Activated T-cell treated with anti-CD3 and anti-CD28 coated beads, Interleukin-2, amount 50 U/mL, for 48 hours (primary cell): ENCODE measurements around the gene MCM5.
"Not testable (repeated sequence)": the region's sequence is repeated elsewhere in the genome, so short reads cannot be mapped to it uniquely, and the experiment has no call there.

Experiments used
- DNase-seq, 2 experiments: peaks; one replicate each; pipeline ENCODE4 v3.0.0-alpha.2; 2020

MCM5 gene

DNA sequence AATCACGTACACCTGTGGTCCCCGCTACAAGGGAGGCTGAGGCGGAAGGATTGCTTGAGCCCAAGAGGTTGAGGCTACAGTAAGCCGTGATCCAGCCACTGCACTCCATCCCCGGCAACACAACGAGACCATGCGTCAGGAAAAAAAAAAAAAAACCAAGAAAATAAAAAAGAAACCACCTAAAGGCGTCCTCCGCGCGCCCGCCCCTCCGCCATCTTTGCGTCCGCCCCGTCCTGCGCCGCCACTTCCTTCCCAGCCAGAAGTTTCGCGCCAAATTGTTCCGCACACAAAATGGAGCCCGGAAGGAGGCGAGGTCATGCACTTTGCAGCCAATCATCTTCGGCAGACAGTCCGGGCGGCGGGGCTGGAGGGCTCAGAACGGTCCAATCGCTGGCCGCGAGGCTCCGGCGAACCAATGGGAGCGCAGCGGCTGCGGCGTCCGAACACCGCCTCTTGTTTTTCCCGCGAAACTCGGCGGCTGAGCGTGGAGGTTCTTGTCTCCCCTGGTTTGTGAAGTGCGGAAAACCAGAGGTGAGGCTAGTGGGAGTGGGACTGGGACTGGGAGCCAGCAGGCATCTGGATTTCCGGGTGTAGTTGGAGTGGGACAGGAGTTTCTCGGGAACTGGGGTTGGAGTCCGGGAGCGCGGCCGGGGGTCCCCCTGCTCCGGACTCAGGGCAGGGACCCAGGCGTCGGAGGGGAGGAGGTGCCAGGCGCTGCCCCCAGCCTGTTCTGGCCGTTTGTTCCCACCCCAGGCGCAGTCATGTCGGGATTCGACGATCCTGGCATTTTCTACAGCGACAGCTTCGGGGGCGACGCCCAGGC lies at the start of gene MCM5:
MCM5 (plus strand) TSS at position 463 of the 823 bp plus-strand sequence; CDS start at position 762, 299 bp downstream.
- DNase-seq = peak; percentile 97 to 98

DNA sequence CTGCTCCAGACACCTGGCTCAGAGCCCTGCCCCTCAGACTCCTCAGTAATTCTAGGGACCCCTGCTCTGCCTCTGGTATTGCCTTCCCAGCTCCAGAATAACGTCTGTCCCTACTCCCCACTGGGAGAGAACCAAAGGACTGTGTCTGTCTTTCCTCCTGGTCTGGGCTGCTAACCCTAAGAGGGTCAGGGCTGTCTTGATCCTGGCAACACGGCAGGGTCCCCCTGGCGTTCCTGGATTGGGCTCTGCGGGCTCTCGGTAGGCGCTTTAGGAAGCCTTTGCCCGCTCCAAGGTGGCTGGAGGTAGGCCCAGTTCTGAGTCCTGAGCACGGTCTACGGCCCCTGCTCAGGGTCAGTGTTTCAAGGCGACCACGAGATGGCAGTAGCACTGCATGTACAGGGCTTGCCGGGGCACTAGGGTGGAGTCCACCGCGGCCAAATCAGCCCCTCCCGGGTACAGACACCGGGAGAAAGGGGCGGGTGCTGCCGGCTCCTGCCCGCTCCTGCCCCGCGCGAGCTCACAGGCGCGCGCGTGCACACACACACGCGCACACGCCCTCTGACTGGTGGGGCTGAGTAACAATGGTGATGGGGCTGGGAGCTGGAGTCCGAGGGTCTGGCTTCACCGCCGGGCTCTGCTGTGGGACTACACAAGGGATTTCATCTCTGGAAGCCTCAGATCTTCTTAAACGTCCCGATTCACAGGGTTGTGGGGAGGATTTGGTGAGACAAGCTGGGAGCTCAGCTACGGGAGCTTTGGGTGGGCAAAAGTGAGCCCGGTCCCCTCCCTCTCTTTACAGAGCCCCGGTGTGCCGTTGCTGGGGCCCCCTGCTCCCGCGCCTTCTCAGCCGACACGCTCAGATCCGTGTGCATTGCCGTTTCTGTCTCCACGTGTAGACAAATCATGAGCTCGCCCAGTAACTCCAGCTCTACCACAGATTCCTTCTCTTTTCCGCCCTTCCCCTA lies 49.1 kb upstream of the MCM5 start:
- DNase-seq = peak; percentile 88 to 93

DNA sequence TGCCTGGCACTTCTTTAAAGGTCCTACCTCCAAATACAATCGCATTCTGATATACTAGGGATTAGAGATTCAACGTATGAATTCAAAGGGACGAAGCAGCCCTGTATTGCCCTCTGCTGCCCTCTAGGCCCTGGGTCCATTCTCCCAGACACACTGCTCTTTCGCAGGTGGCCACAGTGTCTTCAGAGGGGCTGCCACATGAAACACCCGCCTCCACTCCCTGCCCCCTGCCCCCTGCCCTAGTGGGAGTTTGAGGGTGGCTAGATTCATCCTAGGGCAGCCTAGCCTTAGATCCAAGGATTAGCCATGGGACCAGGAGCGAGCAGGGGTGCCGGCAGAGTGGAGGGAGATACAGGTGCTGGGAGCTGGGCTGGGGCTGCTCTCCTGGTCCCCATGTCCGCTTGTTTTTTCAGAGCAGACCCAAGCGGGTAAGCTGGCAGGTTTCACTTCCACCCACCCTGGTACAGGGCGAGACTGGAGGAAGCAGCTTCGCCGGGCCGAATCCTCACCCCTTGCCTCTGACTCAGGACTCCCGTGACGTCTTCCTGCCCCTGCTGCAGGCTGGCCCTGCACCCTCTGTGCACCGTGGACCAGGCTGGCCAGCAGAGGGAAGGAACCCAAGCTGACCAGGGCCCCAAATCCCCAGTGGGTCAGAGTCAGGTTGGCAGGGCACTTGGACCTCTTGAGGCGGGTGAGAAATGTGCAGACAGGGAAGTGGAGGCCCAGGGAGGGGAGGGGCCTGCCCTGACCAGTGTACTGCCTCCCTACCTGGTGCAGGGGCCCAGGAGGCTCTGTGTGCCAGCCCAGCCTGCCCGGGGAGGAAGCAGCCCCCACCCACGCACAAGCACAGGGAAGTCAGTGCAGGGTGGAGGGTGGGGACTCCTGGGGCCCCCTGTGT lies 47.5 kb upstream of the MCM5 start:
- peak; percentile 71 to 79 for DNase-seq

DNA sequence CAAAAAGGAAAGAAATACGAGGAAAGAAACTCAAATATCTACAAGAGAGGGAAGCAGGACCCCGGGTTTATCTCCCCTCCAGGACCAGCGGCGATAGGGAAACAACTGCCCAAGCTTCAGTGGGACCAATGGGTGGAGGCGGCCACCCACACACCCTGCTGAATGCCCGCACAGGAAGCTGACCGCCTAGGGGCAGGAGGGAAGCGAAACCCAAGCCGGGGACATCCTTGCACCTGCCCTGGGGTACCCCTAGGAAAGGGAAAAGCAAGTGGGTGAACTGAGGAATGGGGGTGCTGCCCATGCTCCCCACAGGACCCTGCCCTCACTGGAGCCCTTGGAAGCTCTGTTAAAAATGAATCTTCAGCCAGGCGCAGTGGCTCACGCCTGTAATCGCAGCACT lies 46.6 kb upstream of the MCM5 start:
- DNase-seq = no peak

DNA sequence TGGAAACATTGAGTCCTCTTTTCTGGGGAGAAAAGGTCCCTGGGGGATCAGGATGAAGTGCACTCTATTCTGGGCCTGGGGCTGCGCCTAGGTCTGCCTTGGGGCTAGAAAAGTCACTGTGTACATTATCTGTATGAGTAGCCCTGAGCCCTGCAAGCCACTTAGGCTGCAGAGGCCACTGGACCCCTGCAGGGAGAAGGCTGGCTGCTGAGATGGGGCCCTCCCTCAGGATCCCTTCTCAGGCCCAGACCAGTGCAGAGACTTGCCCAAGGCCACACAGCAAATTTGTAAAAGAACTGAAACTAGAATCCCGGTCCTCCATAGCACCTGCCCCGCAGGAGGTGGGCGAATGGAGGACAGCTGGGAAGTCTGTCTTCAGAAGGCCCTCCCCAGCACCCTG lies 45.9 kb upstream of the MCM5 start:
- DNase-seq = no peak

DNA sequence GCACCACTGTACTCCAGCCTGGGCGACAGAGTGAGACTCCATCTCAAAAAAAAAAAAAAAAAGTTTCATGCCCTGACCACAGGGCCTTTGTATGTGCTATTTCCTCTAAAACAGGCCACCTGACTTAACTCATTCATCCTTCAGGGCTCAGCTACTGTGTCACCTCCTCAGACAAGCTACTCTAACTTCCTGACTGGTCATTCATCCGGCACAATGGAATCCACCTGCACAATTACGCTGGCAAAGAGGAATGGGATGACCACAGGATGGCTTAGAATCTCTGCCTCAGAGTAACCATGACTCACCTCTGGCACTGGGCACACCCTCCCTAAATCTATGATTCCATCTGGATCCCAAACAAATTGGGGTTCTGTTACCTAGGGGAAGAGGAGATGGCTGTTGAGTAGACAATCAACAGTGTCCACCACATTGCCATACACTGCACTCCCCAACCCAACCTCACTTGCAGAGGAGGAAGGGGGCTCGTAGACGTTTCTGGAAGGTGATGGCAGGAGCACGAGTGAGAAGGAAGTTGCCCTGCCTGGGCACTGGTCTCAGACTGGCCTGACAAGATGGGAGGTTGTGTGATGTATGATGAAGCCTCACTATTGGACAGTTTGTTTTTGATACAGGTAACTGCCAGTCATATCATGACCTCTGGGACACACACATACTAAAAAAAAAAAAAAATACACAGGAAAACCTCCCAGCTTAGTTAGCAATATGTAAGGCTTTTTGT lies 41.9 kb upstream of the MCM5 start:
- DNase-seq = no peak

DNA sequence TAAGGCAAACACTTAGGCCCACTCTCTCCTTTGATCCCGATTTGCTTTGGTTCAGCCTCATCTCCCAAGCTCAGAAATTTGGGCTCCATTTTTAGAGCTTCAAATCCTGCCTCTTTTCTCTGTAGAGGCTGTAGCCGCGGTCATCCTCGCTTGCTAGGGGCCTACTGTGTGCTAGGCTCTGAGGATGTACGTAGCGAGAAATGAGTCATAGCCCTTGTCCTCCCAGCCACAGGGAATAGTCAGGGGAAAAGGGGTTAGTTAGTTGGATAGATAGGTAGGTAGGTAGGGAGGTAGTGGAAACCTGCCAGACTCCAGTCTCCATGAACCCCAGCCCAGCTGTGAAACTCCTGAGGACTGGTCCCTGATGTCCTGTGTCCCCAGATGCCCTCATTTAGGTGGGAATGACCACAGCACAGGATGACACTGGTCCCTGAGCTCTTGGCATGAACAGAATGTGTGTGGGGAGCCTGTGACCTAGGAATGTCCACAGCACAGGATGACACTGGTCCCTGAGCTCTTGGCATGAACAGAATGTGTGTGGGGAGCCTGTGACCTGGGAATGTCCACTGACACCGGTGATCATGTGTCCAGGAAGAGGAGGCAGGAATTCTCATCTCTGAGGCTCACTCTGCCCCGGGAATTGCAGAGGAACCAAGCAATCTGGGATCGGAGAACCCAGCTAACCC lies 40.4 kb upstream of the MCM5 start:
- no peak for DNase-seq

DNA sequence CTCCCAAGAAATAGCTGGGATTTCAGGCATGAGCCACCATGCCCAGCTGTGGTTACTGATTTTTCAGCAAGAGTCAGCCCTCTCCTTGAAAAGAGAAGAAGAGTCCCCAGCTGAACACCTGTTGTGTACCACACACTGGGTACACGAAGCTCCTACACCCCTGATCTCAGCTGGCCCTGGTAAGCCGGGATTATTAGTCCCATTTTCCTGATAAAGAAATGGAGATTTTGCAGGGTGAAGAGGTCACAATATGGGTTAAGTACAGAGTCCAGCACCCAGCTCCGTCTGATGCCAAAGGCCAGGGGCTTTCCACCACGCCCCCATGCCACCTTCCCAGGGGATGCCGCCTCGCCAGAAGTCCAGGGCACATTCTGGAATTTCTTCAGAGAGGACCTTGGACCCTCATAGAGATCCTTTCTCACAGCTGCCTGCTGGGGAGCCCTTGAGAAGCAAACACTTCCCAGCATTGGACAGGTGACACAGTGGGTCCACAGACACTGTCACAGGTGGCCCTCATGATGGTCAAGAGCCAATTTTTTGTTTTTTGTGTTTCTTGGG lies 38.9 kb upstream of the MCM5 start:
- no peak for DNase-seq

DNA sequence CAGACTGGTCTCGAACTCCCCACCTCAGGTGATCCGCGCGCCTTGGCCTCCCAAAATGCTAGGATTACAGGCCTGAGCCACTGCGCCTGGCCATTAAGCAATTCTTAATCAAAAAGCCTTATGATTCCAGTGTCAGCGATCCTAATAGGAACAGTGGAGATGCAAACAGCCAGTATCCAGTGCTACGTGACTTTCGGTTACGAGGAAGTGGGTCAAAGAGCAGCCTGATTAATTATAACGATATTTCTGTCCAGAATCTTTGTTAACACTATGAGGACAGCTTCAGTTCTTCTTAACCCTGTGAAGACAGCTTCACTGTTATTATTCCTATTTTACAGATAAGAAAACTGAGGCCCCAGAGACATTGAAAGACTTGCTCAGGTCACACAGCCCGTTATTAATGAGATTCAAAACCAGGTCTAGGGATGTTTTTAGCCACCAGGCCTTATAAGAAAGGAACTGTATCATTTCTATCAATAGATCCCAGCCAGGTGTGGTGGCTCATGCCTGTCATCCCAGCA lies 36.3 kb upstream of the MCM5 start:
- no peak for DNase-seq

DNA sequence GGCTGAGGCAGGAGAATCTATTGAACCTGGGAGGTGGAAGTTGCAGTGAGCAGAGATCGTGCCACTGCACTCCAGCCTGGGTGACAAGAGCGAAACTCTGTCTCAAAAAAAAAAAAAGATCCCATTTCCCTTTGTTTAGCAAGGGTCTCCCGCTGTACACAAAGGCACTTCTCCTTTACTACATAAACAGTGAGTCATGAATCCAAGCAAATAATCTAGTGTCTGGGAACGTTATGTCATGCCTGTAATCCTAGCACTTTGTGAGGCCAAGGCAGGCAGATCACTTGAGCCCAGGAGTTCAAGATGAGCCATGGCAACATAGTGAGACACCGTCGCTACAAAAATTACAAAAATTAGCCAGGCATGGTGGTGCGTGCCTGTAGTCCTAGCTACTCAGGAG lies 35.7 kb upstream of the MCM5 start:
- not testable (repeated sequence) for DNase-seq

DNA sequence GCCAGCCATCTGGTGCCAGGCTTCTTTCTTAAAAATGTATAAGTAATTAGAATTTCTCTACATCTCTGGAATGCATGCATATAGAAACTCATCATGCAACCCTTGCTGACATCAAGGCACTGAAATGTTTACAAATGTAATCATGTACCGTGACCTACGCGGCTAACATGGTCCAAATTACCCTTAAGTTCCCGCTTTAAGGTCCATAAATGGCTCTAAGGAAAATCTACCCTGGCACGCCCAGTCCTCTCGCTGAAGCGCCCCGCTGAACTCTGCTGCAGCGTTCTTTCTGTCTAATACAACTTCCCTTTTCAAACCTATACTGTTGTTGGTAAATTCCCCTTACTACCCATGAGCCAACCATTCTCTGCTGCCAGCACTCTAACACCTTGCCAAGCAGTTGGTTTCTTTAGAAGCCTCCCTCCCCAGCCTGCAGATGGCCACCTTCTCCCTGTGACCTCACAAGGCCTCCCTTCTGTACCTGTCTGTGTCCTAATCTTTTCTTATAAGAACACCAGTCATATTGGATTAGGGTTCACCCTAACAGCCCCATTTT lies 32.5 kb upstream of the MCM5 start:
- DNase-seq = no peak

DNA sequence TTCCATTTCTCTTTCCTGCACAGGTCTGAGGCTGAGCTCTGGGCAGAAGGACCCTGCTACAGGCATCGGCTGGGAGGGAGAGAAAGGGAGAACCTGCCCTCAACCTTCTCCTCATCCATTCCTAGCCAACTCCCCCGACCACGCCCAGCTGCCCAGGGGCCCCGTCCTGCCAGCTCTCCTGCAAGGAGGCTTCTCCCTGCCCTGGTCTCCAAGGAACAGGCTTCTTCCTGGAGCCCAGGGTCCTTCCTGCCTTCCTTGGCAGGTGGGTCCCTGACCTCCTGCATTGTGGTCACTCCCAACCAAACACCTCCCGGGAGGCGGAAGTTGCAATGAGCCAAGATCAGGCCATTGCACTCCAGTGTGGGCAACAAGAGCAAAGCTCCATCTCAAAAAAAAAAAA lies 31.6 kb upstream of the MCM5 start:
- no peak for DNase-seq

DNA sequence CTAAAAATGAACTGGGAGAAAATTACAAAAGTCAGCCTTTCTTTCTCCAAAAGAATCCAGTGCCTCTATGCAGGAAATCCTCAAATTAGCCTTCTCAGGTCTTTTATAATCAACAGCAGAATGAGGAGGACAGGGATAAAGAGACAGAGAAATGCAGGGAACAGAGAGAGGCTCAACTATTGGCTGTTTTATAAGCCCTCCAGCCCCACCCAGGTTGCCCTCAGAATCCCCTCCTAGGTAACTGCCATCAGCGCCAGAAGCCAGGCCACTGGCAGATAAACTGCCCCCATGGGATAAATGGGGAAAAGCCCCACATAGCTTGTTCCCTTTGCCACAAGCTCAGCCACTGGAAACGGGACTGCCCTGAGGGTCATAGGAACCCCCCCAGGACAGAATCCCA lies 29.9 kb upstream of the MCM5 start:
- no peak for DNase-seq

DNA sequence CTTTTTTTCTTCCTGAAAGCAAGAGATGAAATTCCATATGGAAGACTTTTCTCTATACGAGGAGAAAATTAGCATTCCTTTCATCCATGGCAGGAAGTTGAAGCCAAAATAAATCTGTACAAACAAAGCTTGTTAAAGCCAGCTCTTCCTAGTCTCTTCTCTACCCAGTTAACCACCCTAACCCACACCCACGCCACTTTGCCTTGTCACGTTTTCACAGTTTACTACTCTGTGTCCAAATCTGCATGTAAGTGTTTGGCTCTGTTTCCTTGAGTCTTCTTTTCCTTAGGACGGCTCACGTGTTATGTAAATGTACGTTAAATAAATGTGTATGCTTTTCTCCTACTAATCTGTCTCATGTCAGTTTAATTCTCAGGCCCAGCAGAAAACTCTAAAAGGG lies 26.2 kb upstream of the MCM5 start:
- DNase-seq = no peak

DNA sequence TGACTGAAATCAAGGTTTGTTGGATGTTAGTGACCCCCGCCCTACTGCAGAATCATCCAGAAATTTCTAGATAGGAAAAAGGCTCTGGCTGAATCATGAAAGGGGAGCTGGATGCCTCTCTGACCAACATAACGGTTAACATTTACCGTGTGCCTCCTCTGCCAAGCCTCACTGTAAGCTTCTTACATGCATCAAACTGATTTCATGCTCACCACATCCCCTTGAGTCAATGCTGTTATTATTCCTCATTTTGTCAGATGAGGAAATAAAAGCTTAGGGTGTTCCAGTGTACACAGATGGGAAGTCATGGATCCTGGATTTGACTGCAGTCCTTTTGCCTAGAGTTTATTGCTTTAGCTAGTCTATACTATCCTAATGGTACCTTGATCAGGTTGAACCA lies 24.9 kb upstream of the MCM5 start:
- no peak for DNase-seq

DNA sequence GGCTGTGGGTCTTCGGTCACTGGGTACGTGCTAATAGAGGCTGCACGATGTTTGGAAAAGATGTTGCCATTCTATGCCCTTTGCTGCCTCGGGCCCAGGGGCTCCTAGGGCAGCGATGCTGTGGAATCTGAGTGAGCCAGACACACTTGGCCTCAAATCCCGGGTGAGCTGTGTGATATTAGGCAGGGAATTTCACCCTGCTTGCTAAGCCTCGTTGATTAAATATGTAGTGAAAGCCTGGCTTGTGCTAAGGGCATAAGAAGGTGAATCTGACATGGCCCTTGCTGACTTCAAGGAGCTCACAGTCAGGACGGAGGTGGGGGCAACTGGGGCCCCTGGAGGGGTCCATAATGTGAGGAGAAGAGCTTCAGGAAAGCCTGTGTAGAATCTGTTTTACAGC lies 24.4 kb upstream of the MCM5 start:
- DNase-seq = no peak

DNA sequence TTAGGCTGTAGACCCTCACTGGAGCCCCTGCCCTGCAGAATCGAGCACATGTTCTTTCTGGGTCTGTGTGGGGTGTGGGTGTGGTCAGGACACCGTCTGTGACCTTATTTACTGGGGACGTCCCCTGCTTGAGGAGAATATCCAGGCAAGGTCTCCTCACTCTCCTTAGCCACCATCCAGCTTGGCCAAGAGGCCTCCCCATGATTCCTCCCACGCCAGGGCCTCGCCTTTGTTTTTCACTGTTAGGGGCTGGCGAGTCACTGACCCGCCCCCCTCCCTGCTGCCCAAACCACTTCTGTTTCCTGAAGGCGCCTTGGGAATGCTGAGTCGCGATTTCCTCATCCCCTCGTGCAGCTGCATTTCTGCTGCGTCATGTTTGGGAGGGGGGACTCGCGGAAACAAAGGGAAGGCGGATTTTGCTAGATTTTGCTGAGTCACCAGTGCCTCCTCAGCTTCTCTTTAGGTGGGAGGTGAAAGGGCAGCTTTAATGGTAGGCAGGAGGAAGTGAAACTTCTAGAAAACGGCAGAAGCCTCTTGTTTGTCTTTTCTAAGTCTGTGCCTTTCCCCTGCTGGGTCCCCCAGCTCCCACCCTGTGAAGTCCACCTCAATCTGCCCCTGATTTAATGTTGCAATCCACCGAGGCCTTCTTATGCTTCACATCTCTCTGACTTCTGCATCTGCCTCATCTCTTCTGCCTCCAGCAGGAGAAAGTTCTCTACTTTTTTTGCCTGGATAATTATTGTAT lies 23.0 kb upstream of the MCM5 start:
- peak; percentile 49 to 52 for DNase-seq

DNA sequence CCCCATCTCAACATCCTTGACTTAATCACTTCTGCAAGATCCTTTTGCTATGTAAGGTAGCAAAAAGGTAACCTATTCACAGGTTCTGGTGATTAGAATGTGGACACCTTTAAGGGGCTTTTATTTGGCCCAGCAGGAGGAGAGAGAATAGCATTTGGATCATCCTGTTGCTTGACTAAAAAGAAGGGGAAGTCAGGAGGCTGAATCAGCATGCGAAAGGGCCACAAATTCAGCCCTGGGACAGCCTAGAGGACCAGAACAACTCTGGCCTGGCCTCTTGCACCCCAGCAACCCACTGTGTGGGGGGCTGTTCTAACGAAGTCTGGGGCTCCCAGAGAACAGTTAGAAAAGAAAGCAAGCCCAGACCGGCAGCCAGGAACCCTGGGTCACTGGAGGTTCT lies 22.2 kb upstream of the MCM5 start:
- no peak for DNase-seq

DNA sequence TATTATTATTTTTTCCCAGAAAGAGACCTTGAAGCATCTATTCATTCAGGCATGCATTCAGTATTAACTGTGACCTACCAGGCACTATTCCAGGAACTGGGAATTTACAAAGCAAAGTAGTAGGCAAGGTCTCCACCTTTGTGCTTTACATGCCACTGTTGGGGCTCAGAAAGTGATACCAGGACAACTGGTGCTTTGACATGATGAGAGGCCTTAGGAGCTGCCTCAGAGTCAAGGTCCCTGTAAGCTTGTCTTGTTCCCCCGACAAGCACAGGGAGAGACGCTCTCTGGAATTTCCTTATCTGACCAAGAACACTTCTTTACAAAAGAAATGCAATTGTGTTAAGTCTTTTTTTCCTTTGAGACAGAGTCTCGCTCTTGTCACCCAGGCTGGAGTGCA lies 21.3 kb upstream of the MCM5 start:
- DNase-seq = no peak
